Naive thymus-derived CD4-positive, alpha-beta T cell (primary cell): ENCODE measurements around the gene CLCN7. TPM values are rescaled to one million over a fixed set of nuclear protein-coding genes. Genes with fewer than 3 reads are reported as not detected.
A peak's percentile ranks its signal among the peaks of the same experiment; 100 is the strongest.

Source experiments
- ATAC-seq: fragments of 150-1000 bp; cut with Tn5 transposase; 2 replicates; pipeline ENCODE4 v1.10.0; 2021; ENCODE audit warnings: mild to moderate bottlenecking, moderate library complexity
- CTCF ChIA-PET: fragments of 350-600 bp; sonication (Branson Sonifier 250); formaldehyde crosslinking; loops from one replicate; lab custom pipeline; 2021; ENCODE audit warnings: antibody characterized with exemption; lab: Charles Lee
- POLR2A ChIA-PET: fragments of 350-600 bp; sonication (Branson Sonifier 250); formaldehyde crosslinking; loops from one replicate; lab custom pipeline; 2021; ENCODE audit warnings: antibody characterized with exemption, inconsistent platforms; lab: Charles Lee
- DNase-seq, 9 donors: peaks; one replicate each; pipeline versions ENCODE4 v3.0.0 to v3.0.0-alpha.2; 2020 to 2022; ENCODE audit warnings: mixed read lengths in 1 of 9
- H3K27ac ChIP-seq: one replicate; pipeline ENCODE4 v1.7.0; 2013; ENCODE audit warnings: mild to moderate bottlenecking, low read depth, low read length, moderate library complexity
- H3K27me3 ChIP-seq, 2 donors: one replicate each; pipeline ENCODE4 v1.7.0; 2013; ENCODE audit warnings: low read length in 2 of 2, mild to moderate bottlenecking in 2 of 2, moderate library complexity in 2 of 2; ENCODE audit not compliant: control insufficient read depth in 2 of 2, insufficient read depth in 2 of 2
- H3K36me3 ChIP-seq, 3 experiments: 1 replicate in 2 of 3; 2 replicates in 1 of 3; pipeline ENCODE4 v1.7.0; 2013; ENCODE audit warnings: low read length in 3 of 3, mild to moderate bottlenecking in 3 of 3, moderate library complexity in 1 of 3; ENCODE audit not compliant: insufficient read depth in 3 of 3, control insufficient read depth in 2 of 3
- H3K4me1 ChIP-seq, 2 donors: one replicate each; pipeline ENCODE4 v1.7.0; 2013; ENCODE audit warnings: low read length in 2 of 2, mild to moderate bottlenecking in 2 of 2, moderate library complexity in 1 of 2; ENCODE audit not compliant: control insufficient read depth in 2 of 2, insufficient read depth in 2 of 2
- H3K4me3 ChIP-seq: 2 replicates; pipeline ENCODE4 v1.7.0; 2013; ENCODE audit warnings: mild to moderate bottlenecking, low read length
- H3K9me3 ChIP-seq, 3 experiments: 1 replicate in 2 of 3; 2 replicates in 1 of 3; pipeline ENCODE4 v1.7.0; 2013; ENCODE audit warnings: low read length in 3 of 3; ENCODE audit not compliant: control insufficient read depth in 2 of 3
- H3K27ac Mint-ChIP-seq, 9 donors: one replicate each; pipeline ENCODE4 v1.8.0; 2020 to 2022; ENCODE audit warnings: mixed read lengths in 9 of 9, mild to moderate bottlenecking in 8 of 9, moderate library complexity in 5 of 9, inconsistent platforms in 2 of 9
- H3K27me3 Mint-ChIP-seq, 5 donors: one replicate each; pipeline ENCODE4 v1.8.0; 2021 to 2022; ENCODE audit warnings: mixed read lengths in 5 of 5, mild to moderate bottlenecking in 1 of 5
- H3K36me3 Mint-ChIP-seq, 5 donors: one replicate each; pipeline ENCODE4 v1.8.0; 2020 to 2022; ENCODE audit warnings: mixed read lengths in 5 of 5, mild to moderate bottlenecking in 3 of 5, inconsistent platforms in 1 of 5
- H3K4me1 Mint-ChIP-seq, 7 donors: one replicate each; pipeline ENCODE4 v1.8.0; 2020 to 2022; ENCODE audit warnings: mixed read lengths in 7 of 7, mild to moderate bottlenecking in 3 of 7, inconsistent platforms in 1 of 7
- H3K4me3 Mint-ChIP-seq, 10 donors: one replicate each; pipeline ENCODE4 v1.8.0; 2020 to 2022; ENCODE audit warnings: mild to moderate bottlenecking in 10 of 10, mixed read lengths in 10 of 10, moderate library complexity in 6 of 10, inconsistent platforms in 2 of 10
- H3K9me3 Mint-ChIP-seq, 11 donors: one replicate each; pipeline ENCODE4 v1.8.0; 2020 to 2022; ENCODE audit warnings: mixed read lengths in 11 of 11, mild to moderate bottlenecking in 4 of 11, inconsistent platforms in 1 of 11, moderate library complexity in 1 of 11
- intact Hi-C, 2 donors: fragments of 100-400 bp; cut with micrococcal nuclease; formaldehyde crosslinking; loops; one replicate each; pipeline ENCODE4 v1.15.1; 2023
- polyA plus RNA-seq, 2 donors: library from polyadenylated mRNA; unstranded; fragments of 300-500 nt; fragmentation: Illumina TruSeq; gene quantifications; one replicate each; pipeline ENCODE4 v1.2.3, GENCODE V29; 2021
- total RNA-seq, 6 experiments: library from RNA in 5 of 6; stranded (reverse) in 5 of 6; gene quantifications; 1 replicate in 5 of 6; 2 replicates in 1 of 6; pipeline ENCODE4 v1.2.3 and lab custom pipeline; 2021 to 2026

Gene CLCN7
- total and polyA plus RNA-seq, 7 experiments from 2014 or later, result 17.0 to 140 (median 106) TPM

DNA sequence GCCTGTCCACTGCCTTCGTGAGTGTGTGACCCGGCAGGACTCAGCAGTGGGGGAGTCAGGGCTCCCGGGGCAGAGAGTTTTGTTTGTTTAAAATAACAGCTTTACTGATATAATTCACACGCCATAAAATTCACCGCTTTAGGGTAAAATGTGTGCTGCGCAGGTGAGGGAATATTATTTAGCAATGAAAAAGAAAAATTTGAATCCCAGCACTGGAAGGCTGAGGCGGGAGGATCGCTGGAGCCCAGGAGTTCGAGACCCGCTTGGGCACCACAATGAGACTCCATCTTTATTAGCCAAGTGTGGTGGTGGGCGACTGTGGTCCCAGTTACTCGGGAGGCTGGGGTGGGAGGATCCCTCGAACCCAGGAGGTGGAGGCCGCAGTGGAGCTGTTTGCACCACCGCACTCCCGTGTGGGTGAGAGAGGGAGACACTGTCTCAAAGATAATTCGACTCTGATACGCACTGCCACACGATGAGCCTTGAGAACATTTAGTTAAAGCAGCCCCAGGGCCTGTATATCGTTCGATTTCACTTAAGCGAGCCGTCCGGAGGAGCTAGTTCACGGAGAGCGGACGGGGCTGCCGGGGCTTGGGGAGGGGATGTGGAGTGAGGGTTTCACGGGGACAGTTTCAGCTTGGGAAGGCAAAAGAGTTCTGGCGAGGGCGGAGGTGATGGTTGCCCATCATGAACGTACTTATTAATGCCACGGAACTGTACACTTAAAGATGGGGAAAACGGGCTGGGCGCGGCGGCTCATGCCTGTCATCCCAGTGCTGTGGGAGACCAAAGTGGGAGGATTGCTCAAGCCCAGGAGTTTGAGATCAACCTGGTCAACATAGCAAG lies 28.5 kb upstream of the CLCN7 start:
- no peaks in the 10 kb centered on the region for H3K4me1 ChIP-seq
- Mint-ChIP-seq H3K4me1 (no peaks in the 10 kb centered on the region), H3K9me3 (no peaks in the 10 kb centered on the region), H3K27ac (peak overlapping the region in 1 of 9 donors; percentile 51), H3K36me3 (peaks cover 0 to 23% (median 0%) of the 10 kb centered on the region in 5 donors), H3K4me3 (no peak overlapping the region), H3K27me3 (no peaks in the 10 kb centered on the region)
- no peaks in the 10 kb centered on the region for H3K9me3 ChIP-seq
- POLR2A ChIA-PET, result interaction anchor here (0.7 to 1.6 kb wide), 2 partner anchors 10 to 34 kb away, joined by 3 to 5 read pairs; partner anchors contain the start of gene TELO2
- H3K27ac ChIP-seq, result no peak overlapping the region
- CTCF ChIA-PET, result no interaction called here
- no peak for DNase-seq
- no peaks in the 10 kb centered on the region for H3K27me3 ChIP-seq
- no peak for ATAC-seq
- peaks cover 0 to 74% (median 4%) of the 10 kb centered on the region in 3 experiments for H3K36me3 ChIP-seq
- H3K4me3 ChIP-seq, result no peak overlapping the region
- intact Hi-C loops, result no loop called here

DNA sequence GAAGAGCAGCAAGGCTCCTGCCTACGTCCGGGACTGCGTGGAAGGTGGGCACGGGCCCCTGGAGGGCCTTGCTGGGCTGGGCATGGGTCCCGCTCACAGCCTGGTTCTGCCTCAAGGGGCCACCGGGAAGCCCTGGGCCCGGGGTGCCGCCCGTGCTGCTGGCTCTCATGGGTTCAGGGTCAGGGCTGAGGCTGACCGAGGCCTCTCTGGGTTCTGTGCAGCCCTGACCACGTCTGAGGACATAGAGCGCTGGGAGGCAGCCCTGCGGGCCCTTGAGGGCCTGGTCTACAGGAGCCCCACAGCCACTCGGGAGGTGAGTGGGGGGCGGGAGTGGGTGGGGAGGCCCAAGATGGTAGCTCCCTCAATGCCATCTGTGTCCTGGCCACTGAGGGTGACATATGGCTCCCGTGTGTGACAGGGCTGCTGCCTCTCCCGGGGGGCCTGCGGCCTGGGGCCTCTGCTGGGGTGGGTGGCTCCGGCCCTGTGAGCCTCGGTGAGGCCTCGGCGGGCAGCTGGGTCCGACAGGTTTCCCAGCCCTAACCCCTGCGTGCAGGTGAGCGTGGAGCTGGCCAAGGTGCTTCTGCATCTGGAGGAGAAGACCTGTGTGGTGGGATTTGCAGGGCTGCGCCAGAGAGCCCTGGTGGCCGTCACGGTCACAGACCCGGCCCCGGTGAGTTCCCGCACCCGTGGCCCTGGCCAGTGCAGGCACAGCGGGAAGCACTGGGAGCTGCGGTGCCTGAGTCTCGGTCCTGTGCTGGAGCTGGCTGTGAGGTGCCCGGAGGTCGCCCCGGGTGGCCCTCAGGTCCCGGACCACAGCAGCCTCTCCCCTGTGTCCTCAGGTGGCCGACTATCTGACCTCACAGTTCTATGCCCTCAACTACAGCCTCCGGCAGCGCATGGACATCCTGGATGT lies 27.5 kb upstream of the CLCN7 start:
- POLR2A ChIA-PET, result interaction anchor here (1.6 kb wide), 1 partner anchor 9 kb away, joined by 5 read pairs; the partner anchor contains the start of gene TELO2
- H3K27ac ChIP-seq, result no peak overlapping the region
- H3K27me3 ChIP-seq, result no peaks in the 10 kb centered on the region
- CTCF ChIA-PET, result no interaction called here
- no peaks in the 10 kb centered on the region for H3K9me3 ChIP-seq
- H3K36me3 ChIP-seq, result peaks cover 0 to 77% (median 4%) of the 10 kb centered on the region in 3 experiments
- Mint-ChIP-seq H3K4me1 (no peaks in the 10 kb centered on the region), H3K27ac (no peak overlapping the region), H3K36me3 (peaks cover 0 to 21% (median 0%) of the 10 kb centered on the region in 5 donors), H3K9me3 (no peaks in the 10 kb centered on the region), H3K4me3 (no peak overlapping the region), H3K27me3 (no peaks in the 10 kb centered on the region)
- DNase-seq, result no peak
- no peaks in the 10 kb centered on the region for H3K4me1 ChIP-seq
- no peak for ATAC-seq
- H3K4me3 ChIP-seq, result no peak overlapping the region
- intact Hi-C loops, result no loop called here

DNA sequence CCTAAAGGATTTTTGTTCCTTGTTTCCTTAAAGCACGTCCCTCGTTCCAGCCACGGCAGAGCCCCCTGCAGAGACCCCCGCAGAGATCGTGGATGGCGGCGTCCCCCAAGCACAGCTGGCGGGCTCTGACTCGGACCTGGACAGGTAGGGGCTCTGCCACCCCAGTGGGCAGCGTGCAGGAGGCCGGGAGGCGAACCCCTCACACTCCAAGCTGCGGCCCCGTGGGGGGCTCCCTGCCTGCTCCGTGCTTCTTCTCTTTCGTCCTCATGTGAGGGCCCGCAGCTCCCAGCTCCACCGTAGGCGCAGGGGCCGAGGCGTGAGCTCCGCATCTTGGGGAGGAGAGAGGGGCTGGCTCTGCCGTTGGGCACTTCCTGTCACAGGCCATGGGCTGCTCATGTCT lies 26.8 kb upstream of the CLCN7 start:
- Histone ChIP-seq H3K4me1 (no peaks in the 10 kb centered on the region), H3K27ac (no peak overlapping the region)
- POLR2A ChIA-PET, result interaction anchor here (1.6 kb wide), 1 partner anchor 8 kb away, joined by 5 read pairs; the partner anchor contains the start of gene TELO2

DNA sequence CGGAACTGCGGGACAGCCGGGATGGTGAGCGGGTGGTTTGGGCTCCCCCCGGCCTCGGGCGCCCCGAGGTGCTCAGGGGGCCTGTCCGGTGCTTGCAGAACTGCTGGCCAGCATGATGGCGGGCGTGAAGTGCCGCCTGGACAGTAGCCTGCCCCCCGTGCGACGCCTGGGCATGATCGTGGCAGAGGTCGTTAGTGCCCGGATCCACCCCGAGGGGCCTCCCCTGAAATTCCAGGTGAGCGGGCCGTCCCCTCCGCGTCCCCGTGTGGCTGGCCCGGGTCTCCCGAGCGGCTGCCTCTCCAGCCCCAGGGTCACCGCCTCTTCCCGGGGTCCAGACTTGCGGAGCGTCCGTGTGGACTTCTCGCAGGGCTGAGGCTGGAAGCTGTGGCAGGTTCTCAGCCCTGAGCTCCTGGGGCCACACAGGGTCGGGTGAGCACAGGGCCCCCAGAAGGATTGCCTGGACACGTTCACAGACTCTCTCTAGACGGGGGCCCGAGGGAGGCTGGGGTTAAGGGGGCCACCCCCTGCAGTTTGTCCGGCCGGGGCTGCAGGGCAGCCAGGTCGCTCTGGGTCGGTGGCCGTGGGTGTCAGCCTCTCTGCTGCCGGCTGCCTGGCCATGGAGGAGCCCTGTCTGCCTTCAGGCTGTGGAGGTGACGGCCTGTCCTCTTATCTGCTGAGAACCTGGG lies 25.8 kb upstream of the CLCN7 start:
- no peaks in the 10 kb centered on the region for H3K9me3 Mint-ChIP-seq
- H3K4me1 ChIP-seq, result no peaks in the 10 kb centered on the region
- H3K9me3 ChIP-seq, result no peaks in the 10 kb centered on the region
- H3K36me3 ChIP-seq, result peaks cover 0 to 79% (median 4%) of the 10 kb centered on the region in 3 experiments
- no peaks in the 10 kb centered on the region for H3K4me1 Mint-ChIP-seq
- no peaks in the 10 kb centered on the region for H3K27me3 Mint-ChIP-seq
- ATAC-seq (no peak), DNase-seq (no peak)
- H3K27me3 ChIP-seq, result no peaks in the 10 kb centered on the region
- no peak overlapping the region for H3K4me3 ChIP-seq
- H3K27ac Mint-ChIP-seq, result no peak overlapping the region
- H3K27ac ChIP-seq, result no peak overlapping the region
- ChIA-PET POLR2A (no interaction called here), CTCF (no interaction called here)
- peaks cover 0 to 21% (median 0%) of the 10 kb centered on the region in 5 donors for H3K36me3 Mint-ChIP-seq
- no peak overlapping the region for H3K4me3 Mint-ChIP-seq
- intact Hi-C loops, result no loop called here

More for the DNA sequence above, 26.8 kb upstream of the CLCN7 start:
- no peaks in the 10 kb centered on the region for H3K9me3 Mint-ChIP-seq
- H3K4me1 Mint-ChIP-seq, result no peaks in the 10 kb centered on the region
- intact Hi-C loops, result no loop called here
- no peak overlapping the region for H3K27ac Mint-ChIP-seq
- no peaks in the 10 kb centered on the region for H3K27me3 Mint-ChIP-seq
- peaks cover 0 to 77% (median 4%) of the 10 kb centered on the region in 3 experiments for H3K36me3 ChIP-seq
- no peak for ATAC-seq
- H3K4me3 ChIP-seq, result no peak overlapping the region
- CTCF ChIA-PET, result no interaction called here
- no peaks in the 10 kb centered on the region for H3K9me3 ChIP-seq
- no peak for DNase-seq
- no peak overlapping the region for H3K4me3 Mint-ChIP-seq
- peaks cover 0 to 21% (median 0%) of the 10 kb centered on the region in 5 donors for H3K36me3 Mint-ChIP-seq
- no peaks in the 10 kb centered on the region for H3K27me3 ChIP-seq

DNA sequence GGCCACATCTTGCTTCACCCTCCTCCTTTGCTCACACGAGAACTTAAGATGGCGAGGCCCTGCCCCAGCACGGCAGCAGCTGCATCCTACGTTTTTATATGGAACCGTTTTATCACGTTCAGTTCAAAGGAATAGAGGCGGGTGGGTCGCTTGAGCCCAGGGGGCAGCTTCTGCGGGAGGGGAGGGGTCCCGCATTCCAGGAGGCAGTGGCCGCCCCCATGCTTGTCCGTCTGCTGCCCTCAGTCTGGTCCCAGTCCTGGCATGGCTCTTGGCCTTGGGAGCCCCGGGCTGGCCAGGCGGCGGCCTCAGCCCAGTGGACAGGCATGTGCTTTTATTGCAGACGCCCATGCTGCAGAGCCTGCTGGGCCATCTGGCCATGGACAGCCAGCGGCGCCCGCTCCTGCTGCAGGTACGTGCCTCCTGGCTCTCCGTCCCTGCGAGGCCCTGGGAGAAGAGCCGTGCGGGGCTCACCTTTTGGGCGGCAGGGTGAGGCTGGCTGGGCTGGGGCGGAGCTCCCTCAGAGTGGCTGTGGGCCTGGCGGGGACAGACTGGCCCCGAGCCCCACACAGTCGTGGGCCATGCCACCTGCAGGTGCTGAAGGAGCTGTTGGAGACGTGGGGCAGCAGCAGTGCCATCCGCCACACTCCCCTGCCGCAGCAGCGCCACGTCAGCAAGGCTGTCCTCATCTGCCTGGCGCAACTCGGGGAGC lies 25.1 kb upstream of the CLCN7 start:
- ChIA-PET CTCF (no interaction called here), POLR2A (no interaction called here)
- intact Hi-C loops, result loop anchor here in 1 of 2 donors (10.0 kb wide), 2 partner anchors 205 to 655 kb away; partner anchors contain the start of genes MAPK8IP3 and TRAF7
- Mint-ChIP-seq H3K4me3 (no peak overlapping the region), H3K9me3 (no peaks in the 10 kb centered on the region), H3K4me1 (no peaks in the 10 kb centered on the region), H3K27me3 (no peaks in the 10 kb centered on the region), H3K27ac (no peak overlapping the region), H3K36me3 (peaks cover 0 to 21% (median 0%) of the 10 kb centered on the region in 5 donors)
- no peak overlapping the region for H3K27ac ChIP-seq
- no peak for ATAC-seq
- H3K9me3 ChIP-seq, result no peaks in the 10 kb centered on the region
- no peaks in the 10 kb centered on the region for H3K27me3 ChIP-seq
- peaks cover 0 to 85% (median 4%) of the 10 kb centered on the region in 3 experiments for H3K36me3 ChIP-seq
- H3K4me3 ChIP-seq, result no peak overlapping the region
- H3K4me1 ChIP-seq, result no peaks in the 10 kb centered on the region
- DNase-seq, result no peak
